Hepatocyte (in vitro differentiated cells): ENCODE results near the gene HPX.

Source experiments
- EZH2 ChIP-seq: fragments of 200-600 bp; sonication (generic); IDR thresholded peaks from 2 replicates; pipeline ENCODE4 v1.6.1; 2016; ENCODE audit warnings: antibody characterized with exemption, mild to moderate bottlenecking, borderline replicate concordance
- TF ChIP-seq, protein P1 (sequence below): fragments of 200-600 bp; sonication (generic); IDR thresholded peaks from 2 replicates; pipeline ENCODE4 v1.5.1; 2016; ENCODE audit warnings: antibody characterized with exemption, mild to moderate bottlenecking; ENCODE audit not compliant: poor library complexity

- no peak for TF ChIP-seq EZH2
- TF ChIP-seq, protein P1, sequence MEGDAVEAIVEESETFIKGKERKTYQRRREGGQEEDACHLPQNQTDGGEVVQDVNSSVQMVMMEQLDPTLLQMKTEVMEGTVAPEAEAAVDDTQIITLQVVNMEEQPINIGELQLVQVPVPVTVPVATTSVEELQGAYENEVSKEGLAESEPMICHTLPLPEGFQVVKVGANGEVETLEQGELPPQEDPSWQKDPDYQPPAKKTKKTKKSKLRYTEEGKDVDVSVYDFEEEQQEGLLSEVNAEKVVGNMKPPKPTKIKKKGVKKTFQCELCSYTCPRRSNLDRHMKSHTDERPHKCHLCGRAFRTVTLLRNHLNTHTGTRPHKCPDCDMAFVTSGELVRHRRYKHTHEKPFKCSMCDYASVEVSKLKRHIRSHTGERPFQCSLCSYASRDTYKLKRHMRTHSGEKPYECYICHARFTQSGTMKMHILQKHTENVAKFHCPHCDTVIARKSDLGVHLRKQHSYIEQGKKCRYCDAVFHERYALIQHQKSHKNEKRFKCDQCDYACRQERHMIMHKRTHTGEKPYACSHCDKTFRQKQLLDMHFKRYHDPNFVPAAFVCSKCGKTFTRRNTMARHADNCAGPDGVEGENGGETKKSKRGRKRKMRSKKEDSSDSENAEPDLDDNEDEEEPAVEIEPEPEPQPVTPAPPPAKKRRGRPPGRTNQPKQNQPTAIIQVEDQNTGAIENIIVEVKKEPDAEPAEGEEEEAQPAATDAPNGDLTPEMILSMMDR = no peak
Observed at GRCh38 chr11:6390718-6391469, 49.9 kb downstream of the HPX start.
